Neutrophil (primary cell): Measurements from ENCODE around the gene TMC1.

Experiments used
- H3K27ac ChIP-seq: fragments of 200-600 bp; sonication (generic); 2 replicates; pipeline ENCODE4 v1.5.1; 2016; ENCODE audit warnings: mild to moderate bottlenecking, moderate library complexity
- H3K27me3 ChIP-seq: fragments of 200-600 bp; sonication (generic); 2 replicates; pipeline ENCODE4 v1.6.0; 2016; ENCODE audit warnings: mild to moderate bottlenecking
- H3K36me3 ChIP-seq: fragments of 200-600 bp; sonication (generic); 2 replicates; pipeline ENCODE4 v1.5.1; 2017
- H3K4me1 ChIP-seq, 2 experiments: fragments of 200-600 bp in 1 of 2; sonication (generic) in 1 of 2; 1 replicate in 1 of 2; 2 replicates in 1 of 2; pipeline versions ENCODE4 v1.5.1 to v1.6.1; 2013 to 2016; ENCODE audit warnings: low read depth in 1 of 2, low read length in 1 of 2, mild to moderate bottlenecking in 1 of 2, moderate library complexity in 1 of 2; ENCODE audit not compliant: control insufficient read depth in 1 of 2, insufficient read depth in 1 of 2
- H3K4me3 ChIP-seq, 2 experiments: fragments of 200-600 bp in 1 of 2; sonication (generic) in 1 of 2; 1 replicate in 1 of 2; 2 replicates in 1 of 2; pipeline ENCODE4 v1.5.1; 2013 to 2016; ENCODE audit warnings: low read depth in 1 of 2, low read length in 1 of 2, mild to moderate bottlenecking in 1 of 2, moderate library complexity in 1 of 2
- H3K9me3 ChIP-seq: fragments of 200-600 bp; sonication (generic); 2 replicates; pipeline ENCODE4 v1.5.1; 2016
- TF ChIP-seq, protein P1 (sequence below): fragments of 200-600 bp; sonication (generic); IDR thresholded peaks from 2 replicates; pipeline ENCODE4 v1.5.1; 2016; ENCODE audit warnings: antibody characterized with exemption

TMC1 gene

GRCh38 chr9:72627147-72627546, 105.7 kb downstream of the TMC1 start:
- H3K27ac ChIP-seq = no peak overlapping the region
- TF ChIP-seq, protein P1, sequence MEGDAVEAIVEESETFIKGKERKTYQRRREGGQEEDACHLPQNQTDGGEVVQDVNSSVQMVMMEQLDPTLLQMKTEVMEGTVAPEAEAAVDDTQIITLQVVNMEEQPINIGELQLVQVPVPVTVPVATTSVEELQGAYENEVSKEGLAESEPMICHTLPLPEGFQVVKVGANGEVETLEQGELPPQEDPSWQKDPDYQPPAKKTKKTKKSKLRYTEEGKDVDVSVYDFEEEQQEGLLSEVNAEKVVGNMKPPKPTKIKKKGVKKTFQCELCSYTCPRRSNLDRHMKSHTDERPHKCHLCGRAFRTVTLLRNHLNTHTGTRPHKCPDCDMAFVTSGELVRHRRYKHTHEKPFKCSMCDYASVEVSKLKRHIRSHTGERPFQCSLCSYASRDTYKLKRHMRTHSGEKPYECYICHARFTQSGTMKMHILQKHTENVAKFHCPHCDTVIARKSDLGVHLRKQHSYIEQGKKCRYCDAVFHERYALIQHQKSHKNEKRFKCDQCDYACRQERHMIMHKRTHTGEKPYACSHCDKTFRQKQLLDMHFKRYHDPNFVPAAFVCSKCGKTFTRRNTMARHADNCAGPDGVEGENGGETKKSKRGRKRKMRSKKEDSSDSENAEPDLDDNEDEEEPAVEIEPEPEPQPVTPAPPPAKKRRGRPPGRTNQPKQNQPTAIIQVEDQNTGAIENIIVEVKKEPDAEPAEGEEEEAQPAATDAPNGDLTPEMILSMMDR = no peak
- H3K27me3 ChIP-seq = no peaks in the 10 kb centered on the region
- H3K9me3 ChIP-seq = no peaks in the 10 kb centered on the region
- no peak overlapping the region for H3K4me3 ChIP-seq
- no peaks in the 10 kb centered on the region for H3K36me3 ChIP-seq
- no peaks in the 10 kb centered on the region for H3K4me1 ChIP-seq

- H3K27me3 ChIP-seq = no peaks in the 10 kb centered on the region
- no peaks in the 10 kb centered on the region for H3K9me3 ChIP-seq
- H3K36me3 ChIP-seq = no peaks in the 10 kb centered on the region
- TF ChIP-seq, protein P1 = no peak
- no peak overlapping the region for H3K27ac ChIP-seq
- no peaks in the 10 kb centered on the region for H3K4me1 ChIP-seq
- H3K4me3 ChIP-seq = no peak overlapping the region
These were observed 106.6 kb downstream of the TMC1 start for GRCh38 chr9:72627956-72628540.

DNA sequence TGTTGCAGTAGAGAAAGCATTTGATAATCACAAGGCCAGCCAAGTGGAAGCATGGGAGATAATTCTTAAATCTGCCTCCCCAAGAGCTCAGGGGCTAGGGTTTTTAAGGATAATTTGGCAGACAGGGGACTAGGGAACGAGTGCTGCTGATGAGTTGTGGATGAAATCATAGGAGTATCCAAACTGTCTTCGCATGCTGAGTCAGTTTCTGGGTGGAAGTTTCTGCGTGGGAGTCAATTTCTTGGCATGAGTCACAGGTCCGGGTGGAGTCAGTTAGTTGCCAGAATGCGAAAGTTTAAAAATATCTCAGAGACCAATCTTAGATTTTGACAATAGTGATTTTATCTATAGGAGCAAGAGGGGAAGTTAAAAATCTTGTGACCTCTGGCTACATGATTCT, 112.6 kb downstream of the TMC1 start:
- Histone ChIP-seq H3K4me1 (no peaks in the 10 kb centered on the region), H3K27ac (no peak overlapping the region), H3K27me3 (no peaks in the 10 kb centered on the region), H3K4me3 (no peak overlapping the region), H3K9me3 (no peaks in the 10 kb centered on the region), H3K36me3 (no peaks in the 10 kb centered on the region)
- TF ChIP-seq, protein P1 = no peak

DNA sequence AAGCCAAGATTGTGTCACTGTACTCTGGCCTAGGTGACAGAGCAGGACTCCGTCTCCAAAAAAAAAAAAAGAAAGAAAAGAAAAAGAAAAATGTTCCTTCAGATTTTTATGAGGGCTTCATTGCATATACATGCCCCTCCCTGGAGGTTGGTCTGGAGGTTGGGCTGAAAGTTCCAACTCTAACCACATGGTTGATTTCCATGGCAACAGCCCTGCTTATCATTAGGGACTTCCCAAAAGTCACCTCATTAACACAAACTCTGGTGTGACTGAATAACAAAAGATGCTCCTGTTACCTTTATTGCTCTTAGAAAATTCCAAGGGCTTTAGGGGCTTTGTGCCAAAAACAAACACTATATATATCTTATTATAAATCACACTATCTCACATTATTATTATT, 113.8 kb downstream of the TMC1 start:
- TF ChIP-seq, protein P1 = no peak
- Histone ChIP-seq H3K4me3 (no peak overlapping the region), H3K36me3 (no peaks in the 10 kb centered on the region), H3K9me3 (no peaks in the 10 kb centered on the region), H3K4me1 (no peaks in the 10 kb centered on the region), H3K27ac (no peak overlapping the region), H3K27me3 (no peaks in the 10 kb centered on the region)

GRCh38 chr9:72636621-72637020, 115.2 kb downstream of the TMC1 start:
- TF ChIP-seq, protein P1 = no peak
- H3K4me3 ChIP-seq = no peak overlapping the region
- H3K36me3 ChIP-seq = no peaks in the 10 kb centered on the region
- H3K4me1 ChIP-seq = no peaks in the 10 kb centered on the region
- H3K27ac ChIP-seq = no peak overlapping the region
- H3K9me3 ChIP-seq = no peaks in the 10 kb centered on the region
- no peaks in the 10 kb centered on the region for H3K27me3 ChIP-seq

GRCh38 chr9:72643651-72644050, 122.2 kb downstream of the TMC1 start:
- TF ChIP-seq, protein P1 = no peak

More at GRCh38 chr9:72643651-72644050, 122.2 kb downstream of the TMC1 start:
- Histone ChIP-seq H3K27ac (no peak overlapping the region), H3K36me3 (no peaks in the 10 kb centered on the region), H3K4me1 (no peaks in the 10 kb centered on the region), H3K27me3 (no peaks in the 10 kb centered on the region), H3K9me3 (no peaks in the 10 kb centered on the region), H3K4me3 (no peak overlapping the region)
